HG03469 (cell line): ENCODE data around the gene FRYL.
"Not testable (repeated sequence)": the region's sequence is repeated elsewhere in the genome, so short reads cannot be mapped to it uniquely, and the experiment has no call there.

Experiments
- ATAC-seq: cut with Tn5 transposase; IDR thresholded peaks from one replicate; pipeline ENCODE4 v1.9.1; 2021; ENCODE audit warnings: mild to moderate bottlenecking, moderate library complexity, moderate number of reproducible peaks; ENCODE audit not compliant: unreplicated experiment

FRYL gene

DNA sequence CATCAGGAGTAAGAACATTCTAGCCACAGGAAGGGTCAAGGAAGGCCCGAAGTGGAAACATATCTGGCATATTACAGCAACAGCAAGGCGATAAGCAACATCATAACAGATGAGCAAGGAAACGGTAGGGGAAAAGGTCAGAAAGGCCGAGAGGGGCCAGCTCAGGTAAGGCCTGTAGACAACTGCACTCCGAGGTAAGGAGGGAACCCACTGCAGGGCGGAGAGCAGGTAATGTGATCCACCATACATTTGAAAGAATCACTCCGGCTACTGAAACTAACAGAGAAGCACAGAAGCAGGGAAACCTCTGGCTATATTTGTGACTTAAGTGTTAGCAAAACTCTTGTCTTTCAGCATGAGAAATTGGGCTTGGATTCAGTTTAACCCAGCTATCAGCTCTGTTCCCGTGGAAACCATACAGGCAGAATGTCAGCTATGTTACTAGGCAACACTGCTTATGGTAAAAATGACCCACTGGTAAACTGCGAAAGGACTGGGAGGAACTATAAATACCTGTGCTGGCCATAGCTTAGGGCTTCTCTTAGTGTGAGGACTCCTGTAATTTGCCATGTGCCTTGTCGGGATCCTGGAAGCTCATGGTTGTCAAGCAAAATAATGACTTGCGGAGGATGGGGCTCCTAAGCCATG, 31.0 kb downstream of the FRYL start:
- no peak for ATAC-seq

GRCh38 chr4:48746608-48747362, 33.3 kb downstream of the FRYL start:
- no peak for ATAC-seq

DNA sequence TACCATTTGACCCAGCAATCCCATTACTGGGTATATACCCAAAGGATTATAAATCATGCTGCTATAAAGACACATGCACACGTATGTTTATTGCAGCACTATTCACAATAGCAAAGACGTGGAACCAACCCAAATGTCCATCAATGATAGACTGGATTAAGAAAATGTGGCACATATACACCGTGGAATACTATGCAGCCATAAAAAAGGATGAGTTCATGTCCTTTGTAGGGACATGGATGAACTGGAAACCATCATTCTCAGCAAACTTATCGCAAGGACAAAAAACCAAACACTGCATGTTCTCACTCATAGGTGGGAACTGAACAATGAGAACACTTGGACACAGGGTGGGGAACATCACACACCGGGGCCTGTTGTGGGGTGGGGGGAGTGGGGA, 34.9 kb downstream of the FRYL start:
- ATAC-seq, result not testable (repeated sequence)

DNA sequence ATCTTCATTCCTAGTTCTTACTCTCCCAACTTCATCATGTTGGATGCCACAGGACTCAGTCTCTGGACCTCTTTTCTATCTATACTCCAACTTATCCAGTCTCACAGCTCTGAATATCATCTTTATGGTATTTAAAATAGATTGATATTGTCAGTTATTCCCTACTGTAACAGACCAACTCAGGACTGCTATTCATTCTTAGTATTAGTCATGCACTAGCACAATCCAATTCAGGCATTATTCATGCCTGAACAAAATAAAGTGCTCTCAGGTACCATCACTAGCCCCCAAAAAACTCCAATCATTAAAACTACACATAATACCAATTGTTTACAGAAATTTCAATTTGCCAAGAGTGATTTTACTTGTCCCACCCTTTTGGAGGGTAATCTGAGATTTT, 37.7 kb downstream of the FRYL start:
- ATAC-seq, result peak; percentile 35

DNA sequence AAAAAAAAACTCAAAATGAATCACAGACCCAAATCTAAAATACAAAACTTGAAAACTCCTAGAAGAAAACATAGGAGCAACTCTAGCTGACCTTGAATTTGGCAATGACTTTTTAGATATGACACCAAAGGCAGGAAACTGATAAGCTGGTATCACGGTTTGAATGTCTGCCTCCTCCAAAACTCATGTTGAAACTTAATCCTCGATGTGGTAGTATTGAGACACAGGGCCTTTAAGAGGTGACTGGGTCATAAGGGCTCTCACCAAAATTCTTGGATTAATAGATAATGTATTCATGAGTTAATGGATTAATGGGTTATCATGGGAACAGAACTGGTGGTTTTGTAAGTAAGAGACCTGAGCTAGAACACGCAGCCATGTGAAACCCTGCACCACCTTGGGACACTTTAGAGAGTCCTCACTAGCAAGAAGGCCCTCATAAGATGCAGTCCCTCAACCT, 40.5 kb downstream of the FRYL start:
- ATAC-seq, result peak; percentile 49

DNA sequence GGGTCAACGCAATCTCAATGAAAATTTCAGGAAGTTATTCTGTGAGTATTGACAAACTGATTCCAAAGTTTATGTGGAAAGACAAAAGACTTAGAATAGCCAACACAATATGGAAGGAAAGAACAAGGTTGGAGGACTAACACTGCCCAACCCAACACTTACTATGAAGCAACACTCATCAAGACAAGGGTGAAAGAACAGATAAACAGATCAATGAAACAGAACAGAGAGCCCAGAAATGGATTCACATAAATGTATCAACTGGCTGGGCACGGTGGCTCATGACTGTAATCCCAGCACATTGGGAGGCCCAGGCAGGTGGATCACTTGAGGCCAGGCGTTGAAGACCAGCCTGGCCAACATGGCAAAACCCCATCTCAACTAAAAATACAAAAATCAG, 41.2 kb downstream of the FRYL start:
- ATAC-seq, result no peak

DNA sequence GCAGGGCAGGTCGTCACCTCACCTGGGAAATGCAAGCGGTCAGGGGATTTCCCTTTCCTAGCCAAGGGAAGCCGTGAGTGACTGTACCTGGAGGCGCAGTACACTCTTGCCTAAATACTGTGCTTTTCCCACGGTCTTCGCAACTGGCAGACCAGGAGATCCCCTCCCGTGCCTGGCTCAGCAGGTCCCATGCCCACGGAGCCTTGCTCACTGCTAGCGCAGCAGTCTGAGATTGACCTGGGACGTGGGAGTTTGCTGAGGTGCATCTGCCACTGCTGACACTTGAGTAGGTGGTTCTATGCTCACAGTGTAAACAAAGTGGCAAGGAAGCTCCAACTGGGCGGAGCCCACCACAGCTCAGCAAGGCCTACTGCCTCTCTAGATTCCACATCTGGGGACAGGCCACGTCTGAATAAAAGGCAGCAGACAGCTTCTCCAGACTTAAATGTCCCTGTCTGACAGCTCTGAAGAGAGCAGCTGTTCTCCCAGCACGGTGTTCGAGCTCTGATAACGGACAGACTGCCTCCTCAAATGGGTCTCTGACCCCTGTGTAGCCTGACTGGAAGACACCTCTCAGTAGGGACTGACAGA, 51.1 kb downstream of the FRYL start:
- not testable (repeated sequence) for ATAC-seq

GRCh38 chr4:48727666-48728459, 52.2 kb downstream of the FRYL start:
- no peak for ATAC-seq

DNA sequence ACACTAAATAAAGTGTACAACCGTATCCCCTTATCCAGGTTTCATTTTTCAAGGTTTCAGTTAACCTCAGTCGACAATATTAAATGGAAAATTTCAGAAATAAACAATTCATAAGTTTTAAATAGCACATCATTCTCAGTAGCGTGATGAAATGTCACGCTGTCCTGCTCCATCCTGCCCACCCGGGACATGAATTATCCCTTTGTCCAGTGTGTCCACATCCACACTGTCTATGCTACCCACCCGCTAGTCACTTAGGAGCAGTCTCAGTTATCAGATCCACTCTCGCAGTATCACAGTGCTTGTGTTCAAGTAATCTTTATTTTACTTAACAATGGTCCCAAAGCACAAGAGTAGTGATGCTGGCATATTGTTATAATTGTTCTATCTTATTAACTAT, 54.7 kb downstream of the FRYL start:
- ATAC-seq, result no peak

- no peak for ATAC-seq
Measured at GRCh38 chr4:48722509-48723446, 57.3 kb downstream of the FRYL start.

DNA sequence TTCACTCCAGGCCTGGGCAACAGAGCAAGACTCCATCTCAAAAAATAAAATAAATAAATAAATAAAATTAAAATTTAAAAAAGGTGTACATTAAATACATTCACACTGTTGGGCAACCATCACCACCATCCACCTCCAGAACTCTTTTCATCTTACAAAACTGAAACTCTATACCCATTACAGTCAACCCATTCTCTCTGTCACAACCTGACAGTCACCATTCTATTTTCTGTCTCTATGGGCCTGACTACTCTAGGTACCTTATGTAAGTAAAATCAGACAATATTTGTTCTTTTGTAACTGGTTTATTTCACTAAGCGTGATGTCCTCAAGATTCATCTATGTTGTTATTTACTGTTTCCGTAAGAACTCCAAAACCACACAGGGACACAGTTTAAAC, 59.6 kb downstream of the FRYL start:
- no peak for ATAC-seq

GRCh38 chr4:48718818-48719465, 61.1 kb downstream of the FRYL start:
- ATAC-seq, result no peak

DNA sequence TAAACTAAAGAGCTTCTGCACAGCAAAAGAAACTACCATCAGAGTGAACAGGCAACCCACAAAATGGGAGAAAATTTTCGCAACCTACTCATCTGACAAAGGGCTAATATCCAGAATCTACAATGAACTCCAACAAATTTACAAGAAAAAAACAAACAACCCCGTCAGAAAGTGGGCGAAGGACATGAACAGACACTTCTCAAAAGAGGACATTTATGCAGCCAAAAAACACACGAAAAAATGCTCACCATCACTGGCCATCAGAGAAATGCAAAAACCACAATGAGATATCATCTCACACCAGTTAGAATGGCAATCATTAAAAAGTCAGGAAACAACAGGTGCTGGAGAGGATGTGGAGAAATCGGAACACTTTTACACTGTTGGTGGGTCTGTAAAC, 63.8 kb downstream of the FRYL start:
- ATAC-seq, result not testable (repeated sequence)

- no peak for ATAC-seq
Measured at GRCh38 chr4:48710446-48711209, 69.5 kb downstream of the FRYL start.

- ATAC-seq, result no peak
Measured at GRCh38 chr4:48709901-48710300, 70.2 kb downstream of the FRYL start.

- no peak for ATAC-seq
Measured at GRCh38 chr4:48708610-48709009, 71.5 kb downstream of the FRYL start.

- no peak for ATAC-seq
Measured at GRCh38 chr4:48706736-48707135, 73.3 kb downstream of the FRYL start.

GRCh38 chr4:48705609-48706008, 74.5 kb downstream of the FRYL start:
- ATAC-seq, result no peak
